ENCODE data around the gene P4HA2.

P4HA2 gene

GRCh38 chr5:132263548-132264261, 36.1 kb upstream of the P4HA2 start:
- DNase-seq (ENCODE audit: extremely low read depth, low read depth): peak; percentile 72
- TF ChIP-seq CTCF (IDR thresholded peaks at IDR 0.05; ENCODE audit: low read depth, low read length, missing control alignments): peak; percentile 14
- H3K4me3 ChIP-seq (replicated peaks; ENCODE audit: low read depth, low read length): no peak overlapping the region

GRCh38 chr5:132262882-132263547, 35.4 kb upstream of the P4HA2 start:
- no peak for TF ChIP-seq CTCF (IDR thresholded peaks at IDR 0.05; ENCODE audit: low read depth, low read length, missing control alignments)
- DNase-seq (ENCODE audit: extremely low read depth, low read depth): no peak
- H3K4me3 ChIP-seq (replicated peaks; ENCODE audit: low read depth, low read length): no peak overlapping the region

- TF ChIP-seq CTCF (IDR thresholded peaks at IDR 0.05; ENCODE audit: low read depth, low read length, missing control alignments): no peak
- no peak for DNase-seq (ENCODE audit: extremely low read depth, low read depth)
- H3K4me3 ChIP-seq (replicated peaks; ENCODE audit: low read depth, low read length): no peak overlapping the region
Measured at GRCh38 chr5:132261881-132262845, 34.5 kb upstream of the P4HA2 start.

- H3K4me3 ChIP-seq (replicated peaks; ENCODE audit: low read depth, low read length): peak overlapping the region; percentile 67
- DNase-seq (ENCODE audit: extremely low read depth, low read depth): peak; percentile 88
- TF ChIP-seq CTCF (IDR thresholded peaks at IDR 0.05; ENCODE audit: low read depth, low read length, missing control alignments): no peak
Measured at GRCh38 chr5:132260714-132261551, 33.3 kb upstream of the P4HA2 start.

- DNase-seq (ENCODE audit: extremely low read depth, low read depth): no peak
- H3K4me3 ChIP-seq (replicated peaks; ENCODE audit: low read depth, low read length): peak overlapping the region; percentile 67
- no peak for TF ChIP-seq CTCF (IDR thresholded peaks at IDR 0.05; ENCODE audit: low read depth, low read length, missing control alignments)
Measured at GRCh38 chr5:132260051-132260450, 32.4 kb upstream of the P4HA2 start.

Data from HFF-Myc (cell line).